GM23248 (cell line): Measurements from ENCODE around the gene DHRS7B. TPM values are rescaled to one million over a fixed set of nuclear protein-coding genes. Genes with fewer than 3 reads are reported as not detected.
"Not testable (repeated sequence)": the region's sequence is repeated elsewhere in the genome, so short reads cannot be mapped to it uniquely, and the experiment has no call there.

Source experiments
- DNase-seq: peaks from one replicate; pipeline ENCODE4 v3.0.0-alpha.2; 2015
- H2AFZ ChIP-seq: fragments of 200-600 bp; sonication (generic); 2 replicates; pipeline ENCODE4 v1.6.1; 2016; ENCODE audit warnings: antibody characterized with exemption
- H3F3A ChIP-seq: fragments of 200-600 bp; sonication (generic); 2 replicates; pipeline ENCODE4 v1.6.1; 2016; ENCODE audit warnings: mild to moderate bottlenecking, antibody characterized with exemption, mixed run types; ENCODE audit not compliant: insufficient read depth
- H3K27ac ChIP-seq: fragments of 200-600 bp; sonication (generic); 2 replicates; pipeline ENCODE4 v1.5.1; 2016; ENCODE audit warnings: mild to moderate bottlenecking
- H3K27me3 ChIP-seq: fragments of 200-600 bp; sonication (generic); replicated peaks from 2 replicates; pipeline ENCODE4 v1.6.1; 2016; ENCODE audit warnings: mild to moderate bottlenecking; ENCODE audit not compliant: insufficient read depth
- H3K36me3 ChIP-seq: fragments of 200-600 bp; sonication (generic); 2 replicates; pipeline ENCODE4 v1.6.1; 2016; ENCODE audit warnings: low read depth, mild to moderate bottlenecking
- H3K4me1 ChIP-seq: fragments of 200-600 bp; sonication (generic); 2 replicates; pipeline ENCODE4 v1.6.1; 2016; ENCODE audit warnings: mild to moderate bottlenecking; ENCODE audit not compliant: insufficient read depth
- H3K4me2 ChIP-seq: fragments of 200-600 bp; sonication (generic); one replicate; pipeline ENCODE4 v1.6.1; 2016; ENCODE audit warnings: mild to moderate bottlenecking; ENCODE audit not compliant: unreplicated experiment
- H3K4me3 ChIP-seq: fragments of 200-600 bp; sonication (generic); 2 replicates; pipeline ENCODE4 v1.5.1; 2016; ENCODE audit warnings: mild to moderate bottlenecking
- H3K79me2 ChIP-seq: fragments of 200-600 bp; sonication (generic); 2 replicates; pipeline ENCODE4 v1.6.1; 2016; ENCODE audit warnings: mild to moderate bottlenecking; ENCODE audit not compliant: insufficient read depth
- H3K9ac ChIP-seq: fragments of 200-600 bp; sonication (generic); 2 replicates; pipeline ENCODE4 v1.6.1; 2016; ENCODE audit warnings: mild to moderate bottlenecking
- H3K9me2 ChIP-seq: fragments of 200-600 bp; sonication (generic); 2 replicates; pipeline ENCODE4 v1.6.1; 2016; ENCODE audit warnings: mixed run types, mild to moderate bottlenecking, moderate library complexity; ENCODE audit not compliant: insufficient read depth
- H3K9me3 ChIP-seq: fragments of 200-600 bp; sonication (generic); one replicate; pipeline ENCODE4 v1.6.1; 2017; ENCODE audit warnings: low read depth
- H4K20me1 ChIP-seq: fragments of 200-600 bp; sonication (generic); 2 replicates; pipeline ENCODE4 v1.6.0; 2016; ENCODE audit not compliant: insufficient read depth
- EZH2 ChIP-seq: fragments of 200-600 bp; sonication (generic); IDR thresholded peaks from 2 replicates; pipeline ENCODE4 v1.6.1; 2018; ENCODE audit warnings: antibody characterized with exemption, mild to moderate bottlenecking; ENCODE audit not compliant: insufficient read depth, poor library complexity, severe bottlenecking
- EZH2phosphoT487 ChIP-seq: fragments of 200-600 bp; sonication (generic); IDR thresholded peaks from 2 replicates; pipeline ENCODE4 v1.6.1; 2018; ENCODE audit warnings: antibody characterized with exemption, moderate library complexity, mild to moderate bottlenecking, low read depth; ENCODE audit not compliant: insufficient read depth
- WGBS, 2 experiments: methylation state at CpG; one replicate each; pipeline ENCODE4 v1.1.6; 2015 to 2017; ENCODE audit warnings: low lambda C conversion rate in 2 of 2, low coverage in 1 of 2; ENCODE audit errors: missing lambda C conversion rate in 2 of 2; 5-methylcytosine and 5-hydroxymethylcytosine counted together
- in situ Hi-C: fragments of 300-500 bp; cut with MboI; formaldehyde crosslinking; loops from 2 replicates; pipeline ENCODE4 v1.15.0; 2020
- polyA plus RNA-seq: library from polyadenylated mRNA; unstranded; fragments of >200 nt; fragmentation: Nextera tagmentation; extraction: Ambion mirVana; gene quantifications from 2 replicates; pipeline ENCODE4 v1.2.1, GENCODE V29; 2016
- total RNA-seq: library from RNA; depleted of rRNA; stranded (reverse); fragments of >200 nt; shearing (Covaris generic); gene quantifications from 2 replicates; pipeline ENCODE4 v1.2.3, GENCODE V29; 2014

The DHRS7B gene
- total and polyA plus RNA-seq, 2 experiments from 2014 or later, result 34.7 to 36.9 TPM

GRCh38 chr17:21218831-21219380 lies 92.1 kb downstream of the DHRS7B start:
- Histone ChIP-seq H3F3A (0 out of 2 replicates have a peak, but pooled peaks cover 7% of the 10 kb centered on the region), H3K4me1 (0 out of 2 replicates have a peak, but pooled peaks cover 7% of the 10 kb centered on the region), H3K27ac (no peak overlapping the region), H2AFZ (no peak overlapping the region), H3K79me2 (peaks cover 56% of the 10 kb centered on the region), H3K4me2 (no peak overlapping the region), H3K9ac (no peak overlapping the region), H3K36me3 (no peaks in the 10 kb centered on the region), H4K20me1 (no peaks in the 10 kb centered on the region), H3K4me3 (no peak overlapping the region), H3K9me3 (no peaks in the 10 kb centered on the region), H3K27me3 (no peaks in the 10 kb centered on the region), H3K9me2 (no peaks in the 10 kb centered on the region)
- TF ChIP-seq EZH2phosphoT487, result no peak
- no peak for TF ChIP-seq EZH2
- 61 to 80% methylated on average over 3 of the region's 3 CpGs for WGBS, 2 experiments
- in situ Hi-C loops, result no loop called here
- DNase-seq, result no peak

- H3K9me3 ChIP-seq, result no peaks in the 10 kb centered on the region
- WGBS, 2 experiments, result 94 to 98% methylated on average over 6 of the region's 6 CpGs
- H4K20me1 ChIP-seq, result no peaks in the 10 kb centered on the region
- H3K4me1 ChIP-seq, result no peaks in the 10 kb centered on the region
- no peaks in the 10 kb centered on the region for H3K27me3 ChIP-seq
- peaks cover 23% of the 10 kb centered on the region for H3K79me2 ChIP-seq
- DNase-seq, result no peak
- H3K27ac ChIP-seq, result no peak overlapping the region
- H3K9me2 ChIP-seq, result no peaks in the 10 kb centered on the region
- H2AFZ ChIP-seq, result no peak overlapping the region
- H3K4me3 ChIP-seq, result no peak overlapping the region
- no peak overlapping the region for H3K9ac ChIP-seq
- in situ Hi-C loops, result no loop called here
- H3K4me2 ChIP-seq, result no peak overlapping the region
- TF ChIP-seq EZH2phosphoT487 (no peak), EZH2 (no peak)
- H3F3A ChIP-seq, result no peaks in the 10 kb centered on the region
- no peaks in the 10 kb centered on the region for H3K36me3 ChIP-seq
These were observed 96.3 kb downstream of the DHRS7B start for GRCh38 chr17:21223086-21223485.

- H3K4me1 ChIP-seq, in situ Hi-C loops, H3K9me2 ChIP-seq, H3F3A ChIP-seq, H4K20me1 ChIP-seq, H3K4me2 ChIP-seq, H3K4me3 ChIP-seq, H3K9me3 ChIP-seq, H3K79me2 ChIP-seq, DNase-seq, H3K27ac ChIP-seq, H3K9ac ChIP-seq, H2AFZ ChIP-seq, H3K27me3 ChIP-seq, H3K36me3 ChIP-seq: not testable (repeated sequence)
- 71 to 73% methylated on average over 11 of the region's 11 CpGs for WGBS, 2 experiments
These were observed 100.5 kb downstream of the DHRS7B start for GRCh38 chr17:21227277-21227676.

- WGBS, 2 experiments, result 78 to 81% methylated on average over 4 of the region's 4 CpGs
- no peaks in the 10 kb centered on the region for H3K9me2 ChIP-seq
- H3K27ac ChIP-seq, result no peak overlapping the region
- H3K27me3 ChIP-seq, result no peaks in the 10 kb centered on the region
- H3F3A ChIP-seq, result no peaks in the 10 kb centered on the region
- H3K4me2 ChIP-seq, result no peak overlapping the region
- no peak overlapping the region for H3K9ac ChIP-seq
- H3K36me3 ChIP-seq, result no peaks in the 10 kb centered on the region
- H4K20me1 ChIP-seq, result no peaks in the 10 kb centered on the region
- in situ Hi-C loops, result no loop called here
- TF ChIP-seq EZH2phosphoT487, result no peak
- TF ChIP-seq EZH2, result no peak
- H3K4me3 ChIP-seq, result no peak overlapping the region
- H3K4me1 ChIP-seq, result no peaks in the 10 kb centered on the region
- no peak for DNase-seq
- no peaks in the 10 kb centered on the region for H3K79me2 ChIP-seq
- no peaks in the 10 kb centered on the region for H3K9me3 ChIP-seq
- H2AFZ ChIP-seq, result no peak overlapping the region
These were observed 101.3 kb downstream of the DHRS7B start for GRCh38 chr17:21228111-21228510.

GRCh38 chr17:21228845-21229244 lies 102.1 kb downstream of the DHRS7B start:
- H3K9me3 ChIP-seq, result no peaks in the 10 kb centered on the region
- H3K79me2 ChIP-seq, result no peaks in the 10 kb centered on the region
- DNase-seq, result no peak
- H4K20me1 ChIP-seq, result no peaks in the 10 kb centered on the region
- TF ChIP-seq EZH2phosphoT487 (no peak), EZH2 (no peak)
- 70 to 86% methylated on average over 2 of the region's 2 CpGs for WGBS, 2 experiments
- in situ Hi-C loops, result no loop called here
- H3K4me1 ChIP-seq, result no peaks in the 10 kb centered on the region
- H3K4me3 ChIP-seq, result no peak overlapping the region
- no peak overlapping the region for H3K9ac ChIP-seq
- no peaks in the 10 kb centered on the region for H3F3A ChIP-seq
- no peaks in the 10 kb centered on the region for H3K9me2 ChIP-seq
- H3K27ac ChIP-seq, result no peak overlapping the region
- H3K4me2 ChIP-seq, result no peak overlapping the region
- no peaks in the 10 kb centered on the region for H3K36me3 ChIP-seq
- no peak overlapping the region for H2AFZ ChIP-seq
- H3K27me3 ChIP-seq, result no peaks in the 10 kb centered on the region
